Measurements from ENCODE around the gene TINCR.
"Not testable (repeated sequence)": the region's sequence is repeated elsewhere in the genome, so short reads cannot be mapped to it uniquely, and the experiment has no call there.

TINCR gene

GRCh38 chr19:5541456-5541855 is 26.3 kb downstream of the TINCR start:
- Histone ChIP-seq H3K27ac (ENCODE audit: low read depth, low read length) (no peak overlapping the region), H3K36me3 (ENCODE audit: control insufficient read depth in 1 of 2, insufficient read depth in 2 of 2, low read length in 2 of 2) (no peaks in the 10 kb centered on the region), H3K4me1 (ENCODE audit: control insufficient read depth in 1 of 2, insufficient read depth in 2 of 2, low read length in 2 of 2) (no peaks in the 10 kb centered on the region), H3K9ac (ENCODE audit: low read depth in 1 of 2, low read length in 2 of 2) (no peak overlapping the region), H3K9me3 (ENCODE audit: control insufficient read depth in 1 of 2, low read length in 2 of 2) (no peaks in the 10 kb centered on the region), H3K4me3 (ENCODE audit: low read depth in 1 of 2, low read length in 2 of 2) (no peak overlapping the region), H3K27me3 (ENCODE audit: control insufficient read depth in 1 of 2, insufficient read depth in 2 of 2, low read length in 2 of 2) (peaks cover 0 to 8% of the 10 kb centered on the region in 2 donors)

- no peaks in the 10 kb centered on the region for H3K4me1 ChIP-seq (ENCODE audit: control insufficient read depth in 1 of 2, insufficient read depth in 2 of 2, low read length in 2 of 2)
- H3K9ac ChIP-seq (ENCODE audit: low read depth in 1 of 2, low read length in 2 of 2), result no peak overlapping the region
- H3K9me3 ChIP-seq (ENCODE audit: control insufficient read depth in 1 of 2, low read length in 2 of 2), result peaks cover 3 to 4% of the 10 kb centered on the region in 2 donors
- H3K27ac ChIP-seq (ENCODE audit: low read depth, low read length), result no peak overlapping the region
- peaks cover 0 to 11% of the 10 kb centered on the region in 2 donors for H3K27me3 ChIP-seq (ENCODE audit: control insufficient read depth in 1 of 2, insufficient read depth in 2 of 2, low read length in 2 of 2)
- H3K36me3 ChIP-seq (ENCODE audit: control insufficient read depth in 1 of 2, insufficient read depth in 2 of 2, low read length in 2 of 2), result no peaks in the 10 kb centered on the region
- no peak overlapping the region for H3K4me3 ChIP-seq (ENCODE audit: low read depth in 1 of 2, low read length in 2 of 2)
These were observed 27.5 kb downstream of the TINCR start for GRCh38 chr19:5540208-5540607.

- Histone ChIP-seq H3K36me3 (ENCODE audit: control insufficient read depth in 1 of 2, insufficient read depth in 2 of 2, low read length in 2 of 2) (no peaks in the 10 kb centered on the region), H3K9ac (ENCODE audit: low read depth in 1 of 2, low read length in 2 of 2) (no peak overlapping the region), H3K27ac (ENCODE audit: low read depth, low read length) (no peak overlapping the region), H3K4me3 (ENCODE audit: low read depth in 1 of 2, low read length in 2 of 2) (no peak overlapping the region), H3K27me3 (ENCODE audit: control insufficient read depth in 1 of 2, insufficient read depth in 2 of 2, low read length in 2 of 2) (peaks cover 0 to 8% of the 10 kb centered on the region in 2 donors), H3K4me1 (ENCODE audit: control insufficient read depth in 1 of 2, insufficient read depth in 2 of 2, low read length in 2 of 2) (no peaks in the 10 kb centered on the region), H3K9me3 (ENCODE audit: control insufficient read depth in 1 of 2, low read length in 2 of 2) (peaks cover 13% of the 10 kb centered on the region in 2 donors)
These were observed 29.9 kb downstream of the TINCR start for GRCh38 chr19:5537870-5538269.

GRCh38 chr19:5536982-5537579 is 30.7 kb downstream of the TINCR start:
- not testable (repeated sequence) for H3K36me3 ChIP-seq (ENCODE audit: control insufficient read depth in 1 of 2, insufficient read depth in 2 of 2, low read length in 2 of 2); H3K27me3 ChIP-seq (ENCODE audit: control insufficient read depth in 1 of 2, insufficient read depth in 2 of 2, low read length in 2 of 2); H3K4me1 ChIP-seq (ENCODE audit: control insufficient read depth in 1 of 2, insufficient read depth in 2 of 2, low read length in 2 of 2); H3K27ac ChIP-seq (ENCODE audit: low read depth, low read length); H3K4me3 ChIP-seq (ENCODE audit: low read depth in 1 of 2, low read length in 2 of 2); H3K9ac ChIP-seq (ENCODE audit: low read depth in 1 of 2, low read length in 2 of 2)
- peaks cover 13% of the 10 kb centered on the region in 2 donors for H3K9me3 ChIP-seq (ENCODE audit: control insufficient read depth in 1 of 2, low read length in 2 of 2)

DNA sequence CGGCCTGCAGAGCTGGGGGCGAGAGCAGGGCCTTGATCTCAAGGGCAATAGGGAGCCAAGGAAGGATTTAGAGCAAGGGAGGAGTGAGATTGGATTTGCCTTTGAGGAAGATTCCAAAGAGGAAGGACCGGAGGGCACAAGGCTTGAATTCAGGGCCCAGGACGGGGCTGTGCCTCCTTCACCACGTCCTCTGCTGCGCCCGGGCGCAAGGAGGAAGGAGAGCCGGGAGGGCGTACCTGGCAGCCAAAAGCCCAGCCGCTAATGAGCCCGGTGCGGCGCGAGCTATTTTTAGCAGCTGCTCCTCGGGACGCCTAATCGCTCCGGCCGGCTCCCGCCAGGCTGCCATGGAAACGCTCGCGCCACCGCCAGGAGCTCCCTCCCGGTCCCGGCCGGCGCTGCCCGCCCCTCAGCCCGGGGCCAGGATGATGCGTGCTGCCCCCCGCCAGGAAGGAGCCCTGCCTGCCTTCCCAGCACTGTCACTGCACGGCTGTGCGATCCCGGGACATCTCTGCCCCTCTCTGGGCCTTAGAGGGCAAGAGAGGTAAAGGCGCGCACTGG is 31.3 kb downstream of the TINCR start:
- Histone ChIP-seq H3K9ac (ENCODE audit: low read depth in 1 of 2, low read length in 2 of 2) (no peak overlapping the region), H3K36me3 (ENCODE audit: control insufficient read depth in 1 of 2, insufficient read depth in 2 of 2, low read length in 2 of 2) (no peaks in the 10 kb centered on the region), H3K9me3 (ENCODE audit: control insufficient read depth in 1 of 2, low read length in 2 of 2) (peaks cover 13% of the 10 kb centered on the region in 2 donors), H3K4me3 (ENCODE audit: low read depth in 1 of 2, low read length in 2 of 2) (no peak overlapping the region), H3K27me3 (ENCODE audit: control insufficient read depth in 1 of 2, insufficient read depth in 2 of 2, low read length in 2 of 2) (peaks cover 0 to 8% of the 10 kb centered on the region in 2 donors), H3K4me1 (ENCODE audit: control insufficient read depth in 1 of 2, insufficient read depth in 2 of 2, low read length in 2 of 2) (no peaks in the 10 kb centered on the region), H3K27ac (ENCODE audit: low read depth, low read length) (no peak overlapping the region)

DNA sequence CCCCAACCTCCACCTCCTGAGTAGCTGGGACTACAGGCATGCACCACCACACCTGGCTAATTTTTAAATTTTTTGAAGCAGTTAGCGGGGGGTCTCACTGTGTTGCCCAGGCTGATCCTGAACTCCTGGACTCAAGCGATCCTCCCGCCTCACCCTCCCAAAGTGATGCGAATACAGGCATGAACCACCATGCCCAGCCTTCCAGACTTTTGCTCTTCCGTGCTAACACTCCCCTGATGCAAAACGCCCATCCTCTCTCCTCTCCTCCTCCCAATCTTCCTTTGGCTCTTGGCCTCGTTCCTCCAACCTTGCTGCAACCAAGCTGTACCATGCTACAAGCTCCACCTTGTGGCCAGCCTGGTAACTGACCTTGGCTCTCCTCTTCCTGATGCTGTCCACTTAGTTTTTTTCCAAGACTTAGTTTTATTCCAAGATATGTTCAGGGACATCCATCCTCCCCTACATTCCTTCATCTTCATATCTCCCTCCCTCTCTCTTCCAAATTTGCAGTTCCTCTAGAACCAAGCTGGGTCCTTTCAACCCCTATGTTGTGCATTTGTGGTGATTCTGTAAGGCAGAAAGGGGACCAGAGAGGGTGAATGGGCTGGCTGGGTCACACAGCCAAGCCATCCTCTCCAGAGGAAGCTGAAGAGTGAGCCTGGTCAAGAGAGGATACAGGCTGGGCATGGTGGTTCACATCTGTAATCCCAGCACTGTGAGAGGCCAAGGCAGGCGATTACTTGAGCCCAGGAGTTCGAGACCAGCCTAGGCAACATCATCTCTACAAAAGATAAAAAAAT is 32.8 kb downstream of the TINCR start:
- Histone ChIP-seq H3K9ac (ENCODE audit: low read depth in 1 of 2, low read length in 2 of 2) (no peak overlapping the region), H3K4me3 (ENCODE audit: low read depth in 1 of 2, low read length in 2 of 2) (no peak overlapping the region)

GRCh38 chr19:5533257-5533656 is 34.5 kb downstream of the TINCR start:
- Histone ChIP-seq H3K27ac (ENCODE audit: low read depth, low read length) (no peak overlapping the region), H3K9ac (ENCODE audit: low read depth in 1 of 2, low read length in 2 of 2) (no peak overlapping the region), H3K4me1 (ENCODE audit: control insufficient read depth in 1 of 2, insufficient read depth in 2 of 2, low read length in 2 of 2) (no peaks in the 10 kb centered on the region), H3K36me3 (ENCODE audit: control insufficient read depth in 1 of 2, insufficient read depth in 2 of 2, low read length in 2 of 2) (no peaks in the 10 kb centered on the region), H3K9me3 (ENCODE audit: control insufficient read depth in 1 of 2, low read length in 2 of 2) (peaks cover 13% of the 10 kb centered on the region in 2 donors), H3K27me3 (ENCODE audit: control insufficient read depth in 1 of 2, insufficient read depth in 2 of 2, low read length in 2 of 2) (peaks cover 0 to 8% of the 10 kb centered on the region in 2 donors), H3K4me3 (ENCODE audit: low read depth in 1 of 2, low read length in 2 of 2) (no peak overlapping the region)

More for the DNA sequence above, 32.8 kb downstream of the TINCR start:
- Histone ChIP-seq H3K27ac (ENCODE audit: low read depth, low read length) (no peak overlapping the region), H3K9me3 (ENCODE audit: control insufficient read depth in 1 of 2, low read length in 2 of 2) (peaks cover 13% of the 10 kb centered on the region in 2 donors), H3K36me3 (ENCODE audit: control insufficient read depth in 1 of 2, insufficient read depth in 2 of 2, low read length in 2 of 2) (no peaks in the 10 kb centered on the region), H3K4me1 (ENCODE audit: control insufficient read depth in 1 of 2, insufficient read depth in 2 of 2, low read length in 2 of 2) (no peaks in the 10 kb centered on the region), H3K27me3 (ENCODE audit: control insufficient read depth in 1 of 2, insufficient read depth in 2 of 2, low read length in 2 of 2) (peaks cover 0 to 8% of the 10 kb centered on the region in 2 donors)

- no peaks in the 10 kb centered on the region for H3K27me3 ChIP-seq (ENCODE audit: control insufficient read depth in 1 of 2, insufficient read depth in 2 of 2, low read length in 2 of 2)
- no peak overlapping the region for H3K9ac ChIP-seq (ENCODE audit: low read depth in 1 of 2, low read length in 2 of 2)
- H3K4me3 ChIP-seq (ENCODE audit: low read depth in 1 of 2, low read length in 2 of 2), result no peak overlapping the region
- H3K9me3 ChIP-seq (ENCODE audit: control insufficient read depth in 1 of 2, low read length in 2 of 2), result peaks cover 13% of the 10 kb centered on the region in 2 donors
- H3K27ac ChIP-seq (ENCODE audit: low read depth, low read length), result no peak overlapping the region
- no peaks in the 10 kb centered on the region for H3K36me3 ChIP-seq (ENCODE audit: control insufficient read depth in 1 of 2, insufficient read depth in 2 of 2, low read length in 2 of 2)
- no peaks in the 10 kb centered on the region for H3K4me1 ChIP-seq (ENCODE audit: control insufficient read depth in 1 of 2, insufficient read depth in 2 of 2, low read length in 2 of 2)
These were observed 37.1 kb downstream of the TINCR start for GRCh38 chr19:5530701-5531100.

DNA sequence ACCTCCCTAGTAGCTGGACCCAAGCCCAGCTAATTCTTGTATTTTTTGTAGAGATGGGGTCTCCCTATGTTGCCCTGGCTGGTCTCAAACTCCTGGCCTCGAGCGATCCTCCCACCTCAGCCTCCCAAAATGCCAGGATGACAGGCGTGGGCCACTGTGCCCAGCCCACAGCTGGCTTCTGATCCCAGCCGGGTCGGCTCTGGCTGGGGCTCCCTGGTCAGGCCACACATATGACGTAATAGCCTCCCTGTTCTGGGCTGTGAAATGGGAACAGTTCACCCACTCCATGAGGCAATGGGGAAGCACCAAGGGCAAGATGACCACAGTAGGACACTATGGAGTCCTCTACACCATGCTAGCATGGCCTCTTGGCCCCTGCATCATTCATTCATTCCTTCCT is 41.1 kb downstream of the TINCR start:
- H3K4me3 ChIP-seq (ENCODE audit: low read depth in 1 of 2, low read length in 2 of 2), result no peak overlapping the region

GRCh38 chr19:5524081-5524480 is 43.7 kb downstream of the TINCR start:
- peaks cover 0 to 3% of the 10 kb centered on the region in 2 donors for H3K27me3 ChIP-seq (ENCODE audit: control insufficient read depth in 1 of 2, insufficient read depth in 2 of 2, low read length in 2 of 2)
- H3K9ac ChIP-seq (ENCODE audit: low read depth in 1 of 2, low read length in 2 of 2), result no peak overlapping the region
- H3K36me3 ChIP-seq (ENCODE audit: control insufficient read depth in 1 of 2, insufficient read depth in 2 of 2, low read length in 2 of 2), result no peaks in the 10 kb centered on the region
- H3K9me3 ChIP-seq (ENCODE audit: control insufficient read depth in 1 of 2, low read length in 2 of 2), result peaks cover 3 to 5% of the 10 kb centered on the region in 2 donors
- no peak overlapping the region for H3K4me3 ChIP-seq (ENCODE audit: low read depth in 1 of 2, low read length in 2 of 2)
- no peaks in the 10 kb centered on the region for H3K4me1 ChIP-seq (ENCODE audit: control insufficient read depth in 1 of 2, insufficient read depth in 2 of 2, low read length in 2 of 2)
- no peak overlapping the region for H3K27ac ChIP-seq (ENCODE audit: low read depth, low read length)

More for the DNA sequence above, 41.1 kb downstream of the TINCR start:
- Histone ChIP-seq H3K9ac (ENCODE audit: low read depth in 1 of 2, low read length in 2 of 2) (no peak overlapping the region), H3K27me3 (ENCODE audit: control insufficient read depth in 1 of 2, insufficient read depth in 2 of 2, low read length in 2 of 2) (peaks cover 0 to 3% of the 10 kb centered on the region in 2 donors), H3K27ac (ENCODE audit: low read depth, low read length) (no peak overlapping the region), H3K4me1 (ENCODE audit: control insufficient read depth in 1 of 2, insufficient read depth in 2 of 2, low read length in 2 of 2) (no peaks in the 10 kb centered on the region), H3K9me3 (ENCODE audit: control insufficient read depth in 1 of 2, low read length in 2 of 2) (no peaks in the 10 kb centered on the region), H3K36me3 (ENCODE audit: control insufficient read depth in 1 of 2, insufficient read depth in 2 of 2, low read length in 2 of 2) (no peaks in the 10 kb centered on the region)
